HepG2 (cell line): ENCODE data around the gene SEPTIN10. TPM values are rescaled to one million over a fixed set of nuclear protein-coding genes. Genes with fewer than 3 reads are reported as not detected.

Source experiments
- EP300 ChIP-seq, 3 experiments: sonication (generic) in 1 of 3; formaldehyde crosslinking in 1 of 3; IDR thresholded peaks; 2 replicates each; pipeline versions ENCODE4 v1.5.1 to v1.6.1; 2011 to 2020; ENCODE audit warnings: low read depth in 2 of 3, low read length in 2 of 3, borderline replicate concordance in 1 of 3, improper control_type of control experiment in 1 of 3, mild to moderate bottlenecking in 1 of 3, missing genetic modification reagents in 1 of 3, moderate library complexity in 1 of 3
- GZF1 ChIP-seq: sonication (generic); formaldehyde crosslinking; IDR thresholded peaks from 2 replicates; pipeline ENCODE4 v1.5.1; 2020; ENCODE audit warnings: mild to moderate bottlenecking, missing genetic modification reagents
- KLF6 ChIP-seq: IDR thresholded peaks from 2 replicates; pipeline ENCODE4 v1.8.0; 2016; ENCODE audit warnings: missing biosample characterization, missing genetic modification reagents
- MXD3 ChIP-seq: IDR thresholded peaks from 2 replicates; pipeline ENCODE4 v1.6.1; 2016; ENCODE audit warnings: mild to moderate bottlenecking, missing biosample characterization, missing genetic modification reagents
- POLR2A ChIP-seq, 2 experiments: IDR thresholded peaks; 2 replicates each; pipeline ENCODE4 v1.6.1; 2011; ENCODE audit warnings: low read depth in 2 of 2, low read length in 2 of 2, mild to moderate bottlenecking in 1 of 2, moderate library complexity in 1 of 2; ENCODE audit not compliant: insufficient read depth in 1 of 2
- ZNF367 ChIP-seq: sonication (generic); formaldehyde crosslinking; IDR thresholded peaks from 2 replicates; pipeline ENCODE4 v1.4.0; 2020; ENCODE audit warnings: missing genetic modification reagents, borderline replicate concordance
- ZNF407 ChIP-seq: sonication (generic); formaldehyde crosslinking; IDR thresholded peaks from one replicate; pipeline ENCODE4 v1.5.1; 2020; ENCODE audit warnings: mild to moderate bottlenecking, missing genetic modification reagents; ENCODE audit errors: not compliant biosample characterization
- ZNF556 ChIP-seq: sonication (generic); formaldehyde crosslinking; IDR thresholded peaks from 2 replicates; pipeline ENCODE4 v1.4.0; 2020; ENCODE audit warnings: mild to moderate bottlenecking, missing genetic modification reagents, borderline replicate concordance
- ZNF577 ChIP-seq: sonication (generic); formaldehyde crosslinking; IDR thresholded peaks from 2 replicates; pipeline ENCODE4 v1.4.0; 2020; ENCODE audit warnings: mild to moderate bottlenecking, low read depth, missing genetic modification reagents, borderline replicate concordance
- ZNF607 ChIP-seq: sonication (generic); formaldehyde crosslinking; IDR thresholded peaks from 2 replicates; pipeline ENCODE4 v1.5.1; 2020; ENCODE audit warnings: missing genetic modification reagents, mild to moderate bottlenecking, borderline replicate concordance
- ZNF619 ChIP-seq: sonication (generic); formaldehyde crosslinking; IDR thresholded peaks from 2 replicates; pipeline ENCODE4 v1.4.0; 2020; ENCODE audit warnings: mild to moderate bottlenecking, missing genetic modification reagents
- ZNF784 ChIP-seq: sonication (generic); formaldehyde crosslinking; IDR thresholded peaks from 2 replicates; pipeline ENCODE4 v1.5.1; 2020; ENCODE audit warnings: missing genetic modification reagents, mild to moderate bottlenecking, borderline replicate concordance
- polyA plus RNA-seq, 8 experiments: library from polyadenylated mRNA; depleted of rRNA in 3 of 8; stranded (reverse) in 7 of 8; unstranded in 1 of 8; fragments of >200 nt; fragmentation: Illumina TruSeq in 4 of 8; extraction: Trizol in 4 of 8; gene quantifications; 2 replicates each; pipeline versions ENCODE4 v1.2.1 to v1.2.3, GENCODE V29; 2011 to 2016; ENCODE audit warnings: low read depth in 4 of 8, missing spikeins in 1 of 8, mixed read lengths in 1 of 8; ENCODE audit not compliant: insufficient read depth in 1 of 8
- total RNA-seq, 5 experiments: library from RNA; depleted of rRNA; stranded (reverse); fragments of >200 nt; fragmentation: Illumina TruSeq; extraction: Trizol; gene quantifications; 2 replicates each; pipeline ENCODE4 v1.2.3, GENCODE V29; 2016; ENCODE audit warnings: low read depth in 1 of 5
- TF ChIP-seq, protein P1 (sequence below): sonication (generic); formaldehyde crosslinking; IDR thresholded peaks from 2 replicates; pipeline ENCODE4 v1.4.0; 2020; ENCODE audit warnings: mild to moderate bottlenecking, missing genetic modification reagents
- TF ChIP-seq, protein P2 (sequence below): sonication (generic); formaldehyde crosslinking; IDR thresholded peaks from 2 replicates; pipeline ENCODE4 v1.9.0; 2021; ENCODE audit warnings: missing genetic modification reagents, mild to moderate bottlenecking, borderline replicate concordance

The SEPTIN10 gene
- total and polyA plus RNA-seq, 2 of the 13 experiments (the other 11 are each of a cell fraction or from before 2014, with no cell fraction given): 45.8 to 67.5 TPM

GRCh38 chr2:109614715-109615636, 1.2 kb upstream of the SEPTIN10 start (continued):
- TF ChIP-seq ZNF784 (no peak), ZNF407 (CRISPR knock-in tag) (peak; percentile 47), ZNF619 (CRISPR knock-in tag) (0 out of 2 replicates have a peak, but pooled peaks have one; percentile 33), POLR2A (IDR thresholded peaks at IDR 0.05; ENCODE audit: insufficient read depth in 1 of 2, low read depth in 2 of 2, low read length in 2 of 2) (no peak; a peak in 1 of 4 replicates), MXD3 (CRISPR knock-in tag) (peak; percentile 75), ZNF556 (CRISPR knock-in tag) (0 out of 2 replicates have a peak, but pooled peaks have one; percentile 85), GZF1 (CRISPR knock-in tag) (0 out of 2 replicates have a peak, but pooled peaks have one; percentile 13), KLF6 (CRISPR knock-in tag) (0 out of 2 replicates have a peak, but pooled peaks have one; percentile 34), EP300 (IDR thresholded peaks at IDR 0.05; ENCODE audit: low read depth in 2 of 2, low read length in 2 of 2) (no peak), EP300 (CRISPR knock-in tag; IDR thresholded peaks at IDR 0.05; ENCODE audit: borderline replicate concordance) (no peak; the same call in 1 of the 2 replicates), ZNF607 (peak; percentile 46; the same call in 1 of the 2 replicates), ZNF367 (no peak), ZNF577 (CRISPR knock-in tag) (peak; percentile 93; the same call in 1 of the 2 replicates)
- TF ChIP-seq, protein P1, sequence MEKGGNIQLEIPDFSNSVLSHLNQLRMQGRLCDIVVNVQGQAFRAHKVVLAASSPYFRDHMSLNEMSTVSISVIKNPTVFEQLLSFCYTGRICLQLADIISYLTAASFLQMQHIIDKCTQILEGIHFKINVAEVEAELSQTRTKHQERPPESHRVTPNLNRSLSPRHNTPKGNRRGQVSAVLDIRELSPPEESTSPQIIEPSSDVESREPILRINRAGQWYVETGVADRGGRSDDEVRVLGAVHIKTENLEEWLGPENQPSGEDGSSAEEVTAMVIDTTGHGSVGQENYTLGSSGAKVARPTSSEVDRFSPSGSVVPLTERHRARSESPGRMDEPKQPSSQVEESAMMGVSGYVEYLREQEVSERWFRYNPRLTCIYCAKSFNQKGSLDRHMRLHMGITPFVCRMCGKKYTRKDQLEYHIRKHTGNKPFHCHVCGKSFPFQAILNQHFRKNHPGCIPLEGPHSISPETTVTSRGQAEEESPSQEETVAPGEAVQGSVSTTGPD (CRISPR knock-in tag): peak; percentile 69; the same call in 1 of the 2 replicates
- TF ChIP-seq, protein P2, sequence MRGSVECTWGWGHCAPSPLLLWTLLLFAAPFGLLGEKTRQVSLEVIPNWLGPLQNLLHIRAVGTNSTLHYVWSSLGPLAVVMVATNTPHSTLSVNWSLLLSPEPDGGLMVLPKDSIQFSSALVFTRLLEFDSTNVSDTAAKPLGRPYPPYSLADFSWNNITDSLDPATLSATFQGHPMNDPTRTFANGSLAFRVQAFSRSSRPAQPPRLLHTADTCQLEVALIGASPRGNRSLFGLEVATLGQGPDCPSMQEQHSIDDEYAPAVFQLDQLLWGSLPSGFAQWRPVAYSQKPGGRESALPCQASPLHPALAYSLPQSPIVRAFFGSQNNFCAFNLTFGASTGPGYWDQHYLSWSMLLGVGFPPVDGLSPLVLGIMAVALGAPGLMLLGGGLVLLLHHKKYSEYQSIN (CRISPR knock-in tag): peak; percentile 31; the same call in 1 of the 2 replicates
